Measurements from ENCODE around the gene GPRIN1.

GPRIN1 gene

GRCh38 chr5:176642675-176643490 is 32.9 kb upstream of the GPRIN1 start:
- DNase-seq = no peak

- DNase-seq = no peak
These were observed 30.7 kb upstream of the GPRIN1 start for GRCh38 chr5:176640616-176641015.

GRCh38 chr5:176639981-176640380 is 30.0 kb upstream of the GPRIN1 start:
- DNase-seq = no peak

- no peak for DNase-seq
These were observed 29.3 kb upstream of the GPRIN1 start for GRCh38 chr5:176639208-176639607.

GRCh38 chr5:176638437-176638836 is 28.5 kb upstream of the GPRIN1 start:
- no peak for DNase-seq

- DNase-seq = no peak
These were observed 27.6 kb upstream of the GPRIN1 start for GRCh38 chr5:176637556-176637955.

- DNase-seq = no peak
These were observed 26.5 kb upstream of the GPRIN1 start for GRCh38 chr5:176636426-176636825.

GRCh38 chr5:176633598-176633997 is 23.6 kb upstream of the GPRIN1 start:
- DNase-seq = no peak

- DNase-seq = no peak
These were observed 22.8 kb upstream of the GPRIN1 start for GRCh38 chr5:176632745-176633144.

GRCh38 chr5:176631383-176632200 is 21.6 kb upstream of the GPRIN1 start:
- no peak for DNase-seq

- DNase-seq = no peak
These were observed 20.8 kb upstream of the GPRIN1 start for GRCh38 chr5:176630681-176631222.

- peak; percentile 37 for DNase-seq
These were observed 20.1 kb upstream of the GPRIN1 start, which contains the start of the genes EIF4E1B and SNCB for GRCh38 chr5:176629853-176630680. EIF4E1B (plus strand) TSS chr5:176630675; CDS start chr5:176642788, 12,113 bp downstream. SNCB (minus strand) TSS chr5:176630534; CDS start chr5:176629654, 880 bp downstream.

GRCh38 chr5:176629317-176629852 is 19.4 kb upstream of the GPRIN1 start:
- no peak for DNase-seq

GRCh38 chr5:176628406-176629228 is 18.7 kb upstream of the GPRIN1 start:
- DNase-seq = no peak

- DNase-seq = no peak
These were observed 17.6 kb upstream of the GPRIN1 start for GRCh38 chr5:176627582-176627981.

- no peak for DNase-seq
These were observed 16.9 kb upstream of the GPRIN1 start for GRCh38 chr5:176626876-176627236.

GRCh38 chr5:176625966-176626875 is 16.3 kb upstream of the GPRIN1 start:
- no peak for DNase-seq

GRCh38 chr5:176625512-176625911 is 15.6 kb upstream of the GPRIN1 start:
- DNase-seq = no peak

- DNase-seq = no peak
These were observed 15.0 kb upstream of the GPRIN1 start for GRCh38 chr5:176624938-176625337.

- no peak for DNase-seq
These were observed 14.2 kb upstream of the GPRIN1 start for GRCh38 chr5:176624142-176624541.

Measured in stimulated activated naive CD4-positive, alpha-beta T cell treated with Interleukin-2 at 50 U/mL for 16 hours (primary cell).